HG03457 (cell line): Measurements from ENCODE around the gene SLC25A22.

Source experiments
- ATAC-seq: cut with Tn5 transposase; IDR thresholded peaks from one replicate; pipeline ENCODE4 v1.9.1; 2021; ENCODE audit warnings: moderate number of reproducible peaks; ENCODE audit not compliant: unreplicated experiment

Gene SLC25A22

DNA sequence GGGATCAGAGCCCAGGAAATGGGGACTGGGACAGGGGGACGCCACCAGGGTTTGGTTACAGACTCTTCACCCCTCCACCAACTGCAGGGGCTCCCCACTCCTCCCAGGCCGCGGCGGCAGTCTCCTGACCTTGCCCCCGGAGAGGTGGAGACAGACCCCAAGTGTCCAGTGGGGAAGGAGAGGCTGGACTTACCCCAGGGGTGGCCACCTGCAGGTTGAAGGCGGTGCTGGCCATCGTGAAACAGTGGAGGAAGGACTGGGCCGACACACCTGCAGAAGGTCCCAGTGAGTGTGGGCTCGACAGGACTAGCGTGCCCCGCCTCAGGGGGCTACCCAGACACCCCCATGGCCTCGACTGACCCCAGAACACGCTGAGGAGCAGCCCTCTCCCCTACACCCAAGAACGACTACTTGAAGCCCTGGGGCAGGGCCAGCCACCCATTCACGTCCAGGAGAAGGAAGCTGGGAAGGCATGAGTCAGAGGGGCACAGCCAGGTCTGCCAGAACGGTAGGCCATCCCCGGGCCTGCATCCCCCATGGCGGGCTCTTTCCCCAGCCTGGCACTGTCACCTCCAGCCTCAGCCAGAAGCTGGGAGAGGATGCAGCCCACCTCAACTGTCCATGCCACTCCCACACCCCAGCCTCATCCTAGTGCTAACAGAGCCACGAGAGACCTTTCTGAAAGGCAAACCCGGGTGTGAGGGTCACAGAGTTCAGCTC, 23.0 kb downstream of the SLC25A22 start:
- no peak for ATAC-seq

DNA sequence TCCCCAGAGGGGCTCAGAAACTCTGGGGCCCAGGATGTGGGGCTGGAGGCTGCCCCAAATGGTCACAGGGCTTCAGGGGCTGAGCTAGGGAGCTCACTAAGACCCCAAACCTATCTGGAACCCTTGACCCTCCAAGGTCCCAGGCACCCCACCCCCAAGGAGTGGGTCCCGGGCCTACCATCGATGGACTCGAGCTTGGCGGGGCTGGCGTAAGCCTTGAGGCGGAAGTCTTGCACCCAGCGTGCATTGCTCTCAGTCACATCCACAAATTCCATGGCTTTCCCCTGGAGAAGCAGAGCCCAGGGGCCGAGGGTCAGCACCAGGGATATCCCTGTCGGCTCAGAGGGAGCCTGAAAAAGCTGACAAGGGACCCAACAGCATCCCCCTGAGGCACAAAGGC, 24.3 kb downstream of the SLC25A22 start:
- ATAC-seq, result no peak

DNA sequence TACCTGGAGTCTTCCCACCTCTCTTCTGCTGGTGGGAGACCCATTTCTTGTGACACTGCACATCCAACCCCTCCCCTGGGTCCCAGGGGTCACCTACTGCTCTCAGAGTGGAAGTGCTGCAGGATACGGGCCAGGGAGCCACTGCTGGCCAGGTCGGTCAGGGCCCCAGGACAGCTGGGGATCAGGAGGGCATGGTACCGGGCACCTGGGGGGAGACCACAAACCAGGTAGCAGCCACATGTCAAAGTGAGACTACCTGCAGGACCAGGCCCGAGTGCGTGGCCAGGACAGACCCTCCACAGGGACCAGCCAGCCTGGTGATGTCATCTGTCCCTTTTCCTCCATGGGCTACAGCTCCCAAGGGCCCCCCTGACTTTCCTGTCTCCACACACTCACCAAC, 24.7 kb downstream of the SLC25A22 start:
- ATAC-seq, result no peak

DNA sequence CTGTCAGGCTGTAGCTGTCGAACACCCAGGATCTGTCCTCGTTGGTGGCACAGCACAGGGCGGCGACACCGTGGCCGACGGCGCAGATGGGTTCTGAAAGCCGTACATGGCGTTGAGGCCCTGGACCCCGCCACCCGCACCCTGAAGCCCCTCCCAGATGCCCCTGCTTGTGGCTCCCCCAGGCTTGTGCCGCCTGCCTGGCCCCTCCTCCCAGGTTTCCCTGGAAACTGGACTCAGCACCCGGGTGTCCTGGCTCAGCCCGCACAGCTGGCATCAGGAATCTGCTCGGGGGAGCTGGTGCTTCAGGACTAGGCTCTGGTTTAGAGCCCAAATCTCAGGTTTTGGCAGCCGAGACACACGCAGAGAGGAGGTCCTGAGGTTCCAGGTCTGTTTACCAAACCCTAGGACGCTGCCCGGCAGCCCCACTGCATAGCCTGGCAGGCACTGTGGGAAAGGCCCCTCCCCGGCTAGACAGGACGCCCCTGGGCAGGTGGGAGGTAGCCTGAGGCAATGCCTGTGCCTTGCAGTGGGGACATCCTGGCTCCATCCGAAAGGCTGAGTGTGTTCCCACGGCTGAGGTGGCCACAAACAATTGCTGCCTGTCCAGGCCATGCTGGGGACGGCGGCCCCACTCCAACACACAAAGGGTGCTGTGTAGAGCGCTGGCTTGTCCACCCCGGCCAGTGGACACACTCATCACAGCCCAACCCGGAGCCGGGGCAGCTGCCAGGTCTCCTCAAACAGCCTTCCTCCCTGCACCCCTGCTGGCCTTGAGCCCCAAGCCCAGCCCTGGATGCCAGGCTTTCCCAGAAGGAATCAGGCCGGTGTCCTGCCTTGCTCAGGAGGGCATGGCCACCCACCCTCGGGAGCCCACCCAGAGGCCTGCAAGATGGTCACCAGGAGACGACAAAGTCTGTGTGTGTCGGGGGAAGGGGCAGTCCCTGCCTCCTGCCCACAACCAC, 25.4 kb downstream of the SLC25A22 start:
- no peak for ATAC-seq

DNA sequence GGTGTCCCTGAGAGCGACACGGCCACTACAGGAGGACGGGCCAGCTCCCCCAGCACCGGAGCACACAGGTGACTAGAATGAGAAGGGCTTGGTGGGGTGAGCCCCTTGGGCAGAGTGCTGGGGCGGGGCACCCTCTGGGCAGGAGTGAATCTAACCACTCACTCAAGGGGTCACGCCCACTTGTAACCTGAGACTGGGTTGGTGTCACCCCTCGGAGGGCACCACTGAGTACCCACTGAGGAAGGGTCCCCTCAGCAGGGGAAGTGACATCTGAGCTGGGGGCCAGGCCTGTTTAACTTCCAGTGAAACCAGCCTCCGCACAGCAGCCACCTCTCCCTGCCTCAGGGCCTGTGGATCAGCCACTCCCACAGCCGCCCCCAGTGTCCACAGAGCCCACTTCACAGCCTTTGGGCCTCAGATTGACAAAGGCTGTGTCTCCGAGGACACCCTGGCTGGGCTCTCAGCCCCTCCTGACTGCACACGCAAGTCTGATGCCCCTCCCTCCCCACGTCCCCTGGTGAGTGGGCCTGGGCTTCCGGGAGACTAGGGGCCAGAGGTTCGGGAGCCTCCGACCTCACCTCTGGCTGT, 26.4 kb downstream of the SLC25A22 start:
- no peak for ATAC-seq

DNA sequence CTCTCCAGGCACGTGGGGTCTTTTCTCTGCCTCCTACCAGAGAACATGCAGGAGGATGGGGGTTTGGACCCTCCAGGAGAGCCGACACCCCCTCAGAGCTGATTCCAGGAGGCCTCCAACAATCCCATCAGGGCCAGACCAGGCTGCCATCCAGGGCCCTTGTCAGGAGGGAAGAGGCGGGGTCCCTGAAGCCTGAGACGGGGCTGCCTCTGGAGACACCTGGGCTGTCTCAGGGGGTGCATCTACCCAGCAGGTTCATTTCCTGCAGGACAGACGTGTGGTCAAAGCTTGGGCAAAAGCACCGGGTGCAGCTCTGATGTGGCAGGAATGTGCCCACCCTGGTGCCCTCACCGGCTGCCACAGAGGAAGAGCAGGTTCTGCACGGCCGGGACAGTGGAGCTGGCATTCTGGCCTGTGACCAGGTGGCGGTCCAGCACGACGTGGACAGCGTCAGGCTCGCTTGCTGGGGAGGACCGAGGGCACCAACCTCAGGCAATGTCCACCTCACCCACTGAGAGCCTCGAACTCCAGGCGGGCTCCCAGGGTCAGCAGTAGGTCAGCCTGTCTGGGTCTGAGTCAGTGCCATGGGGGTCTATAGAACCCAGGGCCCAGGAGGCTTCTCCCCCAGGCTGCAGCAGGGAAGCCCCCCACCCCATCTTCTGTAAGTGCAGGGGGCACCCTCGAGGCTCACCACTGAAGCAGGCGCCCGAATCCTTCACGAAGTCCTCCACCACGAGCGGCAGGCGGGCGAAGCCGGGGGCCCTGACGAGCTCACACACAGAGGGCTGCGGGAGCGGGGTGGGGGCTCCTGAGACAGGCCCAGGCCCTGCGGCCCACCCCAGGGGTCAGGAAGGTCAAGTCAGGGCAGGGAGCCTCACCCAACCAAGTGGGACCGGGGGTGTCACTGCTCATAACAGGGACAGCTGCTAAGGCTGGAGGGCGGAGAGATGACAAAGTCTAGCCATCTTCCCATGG, 27.2 kb downstream of the SLC25A22 start:
- ATAC-seq, result no peak

DNA sequence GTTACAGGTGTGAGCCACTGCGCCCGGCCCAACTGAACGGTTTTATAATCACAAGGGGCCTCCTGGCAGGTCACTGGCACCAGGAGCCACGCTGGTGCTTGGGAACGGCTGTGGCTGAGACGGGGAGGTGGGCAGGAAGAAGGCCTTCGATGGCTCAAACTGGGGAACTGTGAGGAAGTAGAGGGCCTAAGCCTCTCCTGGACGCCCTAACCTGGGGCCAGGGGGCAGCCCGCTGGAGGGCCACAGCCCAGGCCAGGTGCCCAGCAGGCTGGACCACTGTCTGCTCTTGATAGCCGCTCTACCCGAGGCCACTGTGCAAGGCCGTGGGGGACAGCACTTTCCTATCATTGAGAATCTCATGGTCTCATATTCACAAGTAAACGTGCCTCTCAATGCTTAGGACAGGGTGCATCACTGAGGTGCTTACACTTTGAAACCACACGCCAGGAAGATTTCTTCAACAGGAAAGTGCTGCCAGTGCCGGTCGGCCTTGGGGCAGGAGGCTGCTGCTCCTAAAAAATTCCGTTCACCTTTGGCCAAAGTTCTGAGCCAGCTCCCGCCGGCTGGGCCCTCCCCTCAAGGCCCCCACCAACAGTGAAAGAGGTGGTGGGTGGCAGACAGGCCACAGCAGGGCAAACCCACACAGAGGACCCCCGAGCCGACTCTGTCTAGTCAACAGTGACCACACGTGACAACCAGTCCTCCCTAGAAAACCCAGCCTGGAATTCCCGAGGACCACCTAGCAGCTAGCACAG, 28.0 kb downstream of the SLC25A22 start:
- ATAC-seq, result no peak

DNA sequence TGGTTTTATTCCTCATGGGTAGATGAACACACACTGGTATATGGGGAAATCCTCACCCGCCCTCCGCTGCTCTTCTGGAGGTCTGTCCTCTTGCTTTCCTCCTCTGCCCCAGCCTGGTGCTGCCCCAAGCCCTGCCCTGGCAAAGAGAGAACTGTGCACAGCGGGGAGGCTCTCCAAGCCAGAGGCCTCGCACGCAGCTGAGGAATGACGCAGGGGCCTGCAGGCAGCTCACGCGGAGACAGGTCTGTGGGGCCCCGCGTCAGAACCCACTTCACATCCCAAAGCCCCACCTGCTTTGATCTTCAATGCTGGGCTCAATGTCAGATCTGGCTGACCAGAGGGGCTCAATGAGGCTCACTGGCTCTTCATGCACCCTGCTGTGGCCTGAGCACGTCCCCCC, 30.8 kb downstream of the SLC25A22 start:
- no peak for ATAC-seq

DNA sequence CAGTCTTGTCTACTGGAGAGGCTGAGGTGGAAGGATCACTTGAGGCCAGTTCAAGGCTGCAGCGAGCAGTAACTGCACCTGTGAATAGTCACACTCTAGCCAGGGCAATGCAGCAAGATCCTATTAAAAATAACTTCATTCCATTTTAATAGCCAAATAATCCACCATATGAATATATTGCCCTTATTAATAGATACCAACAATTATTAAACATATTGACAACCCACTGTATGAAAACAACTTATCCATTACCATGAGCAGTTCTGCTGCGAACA, 31.2 kb downstream of the SLC25A22 start:
- no peak for ATAC-seq

DNA sequence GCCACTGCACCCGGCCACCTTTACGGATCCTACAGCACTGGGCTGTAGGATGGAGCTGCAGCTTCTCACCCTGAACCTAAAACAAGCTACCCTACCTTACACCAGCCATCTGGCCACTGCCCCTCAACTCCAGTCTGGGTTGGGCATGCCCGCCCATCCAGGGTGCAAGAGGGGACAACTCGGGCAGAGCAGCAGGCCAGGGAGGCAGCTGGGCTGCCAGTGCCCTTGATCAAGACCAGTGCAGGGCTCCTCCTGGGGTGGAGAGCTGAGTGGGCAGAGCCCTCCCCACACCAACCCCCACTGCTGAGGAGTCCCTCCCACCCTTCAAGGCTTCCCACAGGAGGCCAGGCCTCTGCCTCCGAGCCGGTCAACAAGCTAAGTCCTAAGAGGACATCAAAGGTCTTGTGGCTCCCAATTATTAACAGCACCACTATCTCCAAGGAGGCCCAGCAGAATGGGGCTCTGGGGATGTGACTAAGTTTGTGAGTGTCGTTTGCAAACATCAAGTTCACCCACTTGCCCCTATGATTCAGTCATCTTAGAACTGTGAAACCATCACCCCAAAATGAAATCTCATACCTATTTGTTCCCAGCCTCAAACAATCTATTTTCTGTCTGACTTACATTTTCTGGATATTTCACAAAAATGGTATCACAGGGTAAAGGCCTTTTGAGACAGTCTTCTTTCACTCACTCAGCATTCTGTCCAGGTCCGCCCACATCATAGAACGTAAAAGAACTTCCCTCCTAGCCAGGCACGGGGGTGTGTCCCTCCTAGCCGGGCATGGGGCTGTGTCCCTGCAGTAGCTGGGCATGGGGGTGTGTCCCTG, 31.8 kb downstream of the SLC25A22 start:
- ATAC-seq, result no peak

DNA sequence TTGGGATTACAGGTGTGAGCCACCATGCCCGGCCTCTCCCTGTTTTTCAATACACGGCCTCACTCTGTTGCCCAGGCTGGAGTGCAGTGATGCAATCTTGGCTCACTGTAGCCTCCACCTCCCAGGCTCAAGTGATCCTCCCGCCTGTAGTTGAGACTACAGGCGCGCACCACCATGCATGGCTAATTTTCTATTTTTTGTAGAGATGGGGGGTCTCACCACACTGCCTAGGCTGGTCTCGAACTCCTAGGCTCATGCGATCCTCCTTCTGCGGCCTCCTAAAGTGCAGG, 32.3 kb downstream of the SLC25A22 start:
- no peak for ATAC-seq

DNA sequence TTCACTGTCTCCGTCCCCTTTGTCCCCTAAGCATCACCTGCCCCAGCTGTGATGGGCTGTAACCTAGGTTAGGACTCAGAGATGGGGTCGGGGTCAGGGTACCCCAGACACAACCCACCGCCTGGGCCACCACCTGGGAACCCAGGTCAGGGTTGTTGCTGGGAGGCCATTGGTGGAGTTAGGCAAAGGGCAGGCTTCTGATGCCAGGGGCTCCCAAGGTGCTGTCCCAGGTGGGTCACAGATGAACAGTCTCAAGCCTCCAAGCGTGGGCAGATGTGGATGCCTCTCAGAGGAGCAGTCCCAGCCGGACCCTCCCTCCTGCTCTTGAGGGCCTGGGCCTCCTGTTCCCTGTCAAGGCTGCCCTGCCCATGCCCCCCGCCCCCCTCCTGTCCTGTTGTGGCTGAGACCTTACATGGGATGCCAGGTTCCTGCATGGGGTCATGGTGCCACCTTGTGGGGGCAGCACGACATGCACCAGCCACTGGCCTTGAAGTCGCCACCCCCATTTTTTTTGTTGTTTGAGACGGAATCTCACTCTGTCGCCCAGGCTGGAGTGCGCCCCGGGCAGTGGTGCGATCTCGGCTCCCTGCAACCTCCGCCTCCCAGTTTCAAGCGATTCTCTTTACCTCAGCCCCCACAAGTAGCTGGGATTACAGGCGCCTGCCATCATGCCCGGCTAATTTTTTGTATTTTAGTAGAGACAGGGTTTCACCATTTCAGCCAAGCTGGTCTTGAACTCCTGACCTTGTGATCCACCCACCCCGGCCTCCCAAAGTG, 32.9 kb downstream of the SLC25A22 start:
- no peak for ATAC-seq

DNA sequence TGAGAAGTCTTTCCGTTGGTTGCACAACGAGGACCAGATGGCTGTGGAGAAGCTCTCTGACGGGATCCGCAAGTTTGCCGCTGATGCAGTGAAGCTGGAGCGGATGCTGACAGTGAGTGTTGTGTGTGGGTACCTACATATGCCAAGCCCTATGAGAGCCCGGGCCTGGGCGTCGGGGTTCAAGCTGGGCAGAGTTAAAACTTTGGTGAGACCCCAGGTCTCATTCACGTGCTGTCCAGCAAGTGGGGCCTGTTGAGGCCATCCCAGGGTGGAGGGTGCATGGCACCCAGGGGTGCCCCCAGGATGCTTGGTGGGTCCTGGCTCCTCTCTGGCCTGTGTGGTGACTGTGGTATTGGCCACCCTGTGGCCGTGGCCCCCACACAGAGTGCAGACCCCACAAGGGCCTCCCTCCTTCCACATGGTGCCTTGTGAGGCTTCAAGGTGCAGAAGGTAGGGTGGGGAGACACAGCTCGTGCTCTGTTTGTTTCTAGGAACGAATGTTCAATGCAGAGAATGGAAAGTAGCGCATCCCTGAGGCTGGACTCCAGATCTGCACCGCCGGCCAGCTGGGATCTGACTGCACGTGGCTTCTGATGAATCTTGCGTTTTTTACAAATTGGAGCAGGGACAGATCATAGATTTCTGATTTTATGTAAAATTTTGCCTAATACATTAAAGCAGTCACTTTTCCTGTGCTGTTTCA, 33.6 kb downstream of the SLC25A22 start:
- ATAC-seq, result no peak

DNA sequence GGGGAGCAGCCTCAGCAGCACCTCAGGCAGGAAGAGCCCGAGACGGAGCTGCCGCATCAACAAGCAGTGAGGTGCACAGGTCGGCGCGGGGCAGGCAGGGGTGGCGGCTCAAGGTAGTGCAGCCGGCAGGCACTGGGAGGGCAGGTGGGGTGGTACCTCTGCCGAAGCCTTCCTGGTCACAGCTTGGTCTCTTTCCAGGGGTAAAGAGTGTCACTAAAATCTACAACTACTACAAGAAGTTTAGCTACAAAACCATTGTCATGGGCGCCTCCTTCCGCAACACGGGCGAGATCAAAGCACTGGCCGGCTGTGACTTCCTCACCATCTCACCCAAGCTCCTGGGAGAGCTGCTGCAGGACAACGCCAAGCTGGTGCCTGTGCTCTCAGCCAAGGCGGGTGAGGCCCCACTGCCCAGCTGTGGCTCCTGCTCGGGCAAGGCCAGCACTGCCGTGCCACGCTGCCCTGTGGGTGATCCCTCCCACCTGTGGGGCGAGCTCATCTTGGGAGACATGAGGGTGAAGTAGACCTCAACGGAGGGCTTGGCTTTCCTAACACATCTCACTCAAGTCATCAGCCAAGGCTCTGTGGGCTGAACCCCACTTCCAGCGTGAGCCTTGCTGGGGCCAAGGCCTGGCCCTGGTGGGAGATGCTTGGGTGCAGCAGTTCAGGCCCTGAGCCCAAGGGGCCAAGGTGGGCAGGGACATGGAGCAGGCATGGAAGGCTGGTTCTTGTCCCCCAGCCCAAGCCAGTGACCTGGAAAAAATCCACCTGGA, 34.3 kb downstream of the SLC25A22 start:
- no peak for ATAC-seq

DNA sequence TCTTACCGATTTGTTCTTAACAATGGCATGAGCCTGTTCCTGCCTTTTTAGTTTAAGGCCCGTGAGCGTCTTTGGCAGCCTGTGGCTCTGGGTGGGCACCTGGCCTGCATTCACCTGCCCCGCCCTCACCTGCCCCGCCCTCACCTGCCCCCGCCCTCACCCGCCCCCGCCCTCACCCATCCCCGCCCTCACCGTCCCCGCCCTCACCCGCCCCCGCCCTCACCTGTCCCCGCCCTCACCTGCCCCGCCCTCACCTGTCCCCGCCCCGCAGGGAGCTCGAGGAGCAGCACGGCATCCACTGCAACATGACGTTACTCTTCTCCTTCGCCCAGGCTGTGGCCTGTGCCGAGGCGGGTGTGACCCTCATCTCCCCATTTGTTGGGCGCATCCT, 35.0 kb downstream of the SLC25A22 start:
- no peak for ATAC-seq

DNA sequence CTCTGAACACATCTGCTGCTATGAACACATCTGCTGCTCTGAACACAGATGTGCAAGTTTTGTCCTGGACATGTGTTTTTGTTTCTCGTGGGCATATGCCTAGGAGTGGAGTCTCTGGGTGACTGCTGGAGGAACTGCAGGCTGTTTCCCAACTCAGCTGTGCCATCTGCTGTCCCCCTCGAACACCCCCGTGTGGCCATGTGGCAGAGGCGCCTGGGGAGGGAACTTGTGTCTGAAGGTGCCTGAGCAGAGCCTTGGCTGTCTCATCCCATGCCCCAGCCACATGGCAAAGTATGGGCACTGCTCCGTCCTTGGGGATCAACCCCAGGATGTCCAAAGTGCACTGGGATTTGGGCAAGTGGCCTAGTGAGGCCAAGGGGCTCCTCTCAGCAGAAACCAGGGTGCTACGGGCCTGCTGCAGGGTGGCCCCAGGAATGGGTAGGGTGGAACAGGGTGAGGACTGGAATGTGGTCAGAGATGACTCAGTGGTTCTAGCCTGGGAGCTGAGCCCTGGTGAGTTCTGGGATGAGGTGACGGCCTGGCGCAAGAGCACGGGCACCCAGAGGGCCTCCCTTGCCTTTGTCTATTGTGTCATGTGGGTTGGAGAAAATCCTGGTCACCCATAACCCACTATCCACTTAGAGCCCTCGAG, 35.5 kb downstream of the SLC25A22 start:
- ATAC-seq, result no peak

DNA sequence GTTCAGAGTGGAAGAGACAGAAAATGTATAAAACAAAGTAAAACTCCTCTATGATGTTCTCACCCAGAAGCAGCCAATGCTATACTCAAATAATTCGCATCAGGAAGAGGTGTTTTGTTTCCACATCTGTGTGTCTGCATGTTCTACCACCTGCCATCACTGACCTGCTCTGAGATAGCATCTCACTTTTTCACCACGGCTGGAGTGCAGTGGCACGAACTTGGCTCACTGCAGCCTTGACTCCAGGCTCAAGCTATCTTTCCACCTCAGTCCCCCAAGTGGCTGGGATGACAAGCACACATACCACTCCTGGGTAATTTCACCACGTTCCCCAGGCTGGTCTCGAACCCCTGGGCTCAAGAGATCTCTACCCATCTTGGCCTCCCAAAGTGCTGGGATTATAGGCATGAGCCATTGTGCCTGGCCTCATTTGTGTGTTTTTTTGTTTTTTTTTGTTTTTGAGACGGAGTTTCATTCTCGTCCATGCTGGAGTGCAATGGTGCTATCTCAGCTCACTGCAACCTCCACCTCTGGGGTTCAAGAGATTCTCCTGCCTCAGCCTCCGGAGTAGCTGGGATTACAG, 36.5 kb downstream of the SLC25A22 start:
- ATAC-seq, result no peak
